ENCODE measurements around the gene ALOX12B.

ALOX12B gene

DNA sequence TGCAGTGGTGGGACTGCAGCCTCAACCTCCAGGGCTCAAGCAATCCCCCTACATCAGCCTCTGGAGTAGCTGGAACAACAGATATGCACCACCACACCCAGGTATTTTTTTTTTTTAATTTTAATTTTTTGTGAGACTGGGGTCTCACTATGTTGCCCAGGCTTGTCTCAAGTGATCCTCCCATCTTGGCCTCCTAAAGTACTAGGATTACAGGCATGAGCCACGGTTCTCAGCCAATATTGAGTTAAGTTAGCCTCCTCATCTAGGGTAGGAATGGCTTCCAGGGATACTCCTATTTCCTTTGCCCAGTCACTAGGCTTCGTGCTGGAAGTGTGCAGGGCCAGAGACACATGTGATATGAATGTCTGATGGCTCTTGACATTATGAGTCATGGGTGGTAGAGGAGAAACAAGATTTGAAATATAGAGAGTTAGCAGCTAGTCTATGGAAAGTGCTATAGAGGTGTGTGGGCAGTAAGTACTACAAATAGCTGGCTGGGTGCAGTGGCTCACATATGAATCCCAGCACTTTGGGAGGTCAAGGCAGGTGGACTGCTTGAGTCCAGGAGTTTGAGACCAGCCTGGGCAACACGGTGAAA lies 44.4 kb upstream of the ALOX12B start:
- no peaks in the 10 kb centered on the region for H4K20me1 ChIP-seq (ENCODE audit: low read depth, low read length)
- H3K4me2 ChIP-seq (ENCODE audit: low read depth, low read length, poor library complexity, severe bottlenecking) = no peak overlapping the region
- H3K9ac ChIP-seq (ENCODE audit: low read length) = no peak overlapping the region
- H3K9me3 ChIP-seq (ENCODE audit: insufficient read depth, low read length) = no peaks in the 10 kb centered on the region
- H3F3A ChIP-seq (ENCODE audit: insufficient read depth) = peaks cover under 1% of the 10 kb centered on the region; the same call in 1 of the 2 replicates
- H3K79me2 ChIP-seq (ENCODE audit: insufficient read depth, low read length) = no peaks in the 10 kb centered on the region
- H3K27me3 ChIP-seq (ENCODE audit: low read length) = no peaks in the 10 kb centered on the region
- TF ChIP-seq CTCF (IDR thresholded peaks at IDR 0.05; ENCODE audit: insufficient read depth, low read length, poor library complexity, severe bottlenecking) = no peak
- no peak for TF ChIP-seq EZH2phosphoT487 (conservative IDR thresholded peaks at IDR 0.05; ENCODE audit: low read length)
- no peaks in the 10 kb centered on the region for H3K9me2 ChIP-seq (replicated peaks; ENCODE audit: insufficient read depth, low read length)
- no peaks in the 10 kb centered on the region for H3K36me3 ChIP-seq (ENCODE audit: low read length)
- no peak overlapping the region for H3K27ac ChIP-seq (ENCODE audit: low read depth, low read length)
- H2AFZ ChIP-seq (ENCODE audit: low read depth, low read length, severe bottlenecking) = no peak overlapping the region
- no peak overlapping the region for H3K4me3 ChIP-seq (ENCODE audit: insufficient read depth, low read length, poor library complexity, severe bottlenecking)

DNA sequence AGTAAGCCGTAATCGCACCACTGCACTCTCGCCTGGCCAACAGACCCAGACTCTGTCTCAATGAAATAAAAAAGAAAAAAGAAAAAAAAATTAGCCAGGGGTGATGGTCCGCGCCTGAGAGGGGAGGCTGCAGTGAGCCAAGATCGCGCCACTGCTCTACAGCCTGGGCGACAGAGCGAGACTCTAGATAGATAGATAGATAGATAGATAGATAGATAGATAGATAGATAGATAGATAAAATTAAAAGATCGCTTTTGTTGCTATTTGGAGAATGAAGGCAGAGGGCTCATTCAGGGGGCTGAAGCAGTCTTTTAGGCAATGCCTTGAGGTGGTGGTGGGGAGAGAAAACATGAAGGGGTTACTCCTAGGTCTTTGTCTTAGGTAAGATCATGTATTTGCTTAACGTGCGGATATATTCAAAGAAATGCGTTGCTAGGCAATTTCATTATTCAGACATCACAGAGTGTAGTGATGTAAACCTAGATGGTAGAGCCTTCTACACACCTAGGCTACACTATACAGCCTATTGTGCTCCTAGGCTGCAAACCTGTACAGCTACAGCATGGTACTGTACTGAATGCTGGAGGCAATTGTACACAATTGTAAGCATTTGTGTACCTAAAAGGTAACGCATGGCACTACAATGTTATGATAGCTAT lies 40.7 kb upstream of the ALOX12B start:
- Histone ChIP-seq H3K27me3 (ENCODE audit: low read length) (no peaks in the 10 kb centered on the region), H3K9me2 (replicated peaks; ENCODE audit: insufficient read depth, low read length) (no peaks in the 10 kb centered on the region), H3K36me3 (ENCODE audit: low read length) (no peaks in the 10 kb centered on the region), H4K20me1 (ENCODE audit: low read depth, low read length) (no peaks in the 10 kb centered on the region), H3K9ac (ENCODE audit: low read length) (no peak overlapping the region), H3K79me2 (ENCODE audit: insufficient read depth, low read length) (no peaks in the 10 kb centered on the region), H3K4me2 (ENCODE audit: low read depth, low read length, poor library complexity, severe bottlenecking) (no peak overlapping the region), H3F3A (ENCODE audit: insufficient read depth) (peaks cover 3% of the 10 kb centered on the region; the same call in 1 of the 2 replicates), H2AFZ (ENCODE audit: low read depth, low read length, severe bottlenecking) (no peak overlapping the region), H3K9me3 (ENCODE audit: insufficient read depth, low read length) (no peaks in the 10 kb centered on the region), H3K27ac (ENCODE audit: low read depth, low read length) (no peak overlapping the region), H3K4me3 (ENCODE audit: insufficient read depth, low read length, poor library complexity, severe bottlenecking) (no peak overlapping the region)
- TF ChIP-seq EZH2phosphoT487 (conservative IDR thresholded peaks at IDR 0.05; ENCODE audit: low read length) (no peak), CTCF (IDR thresholded peaks at IDR 0.05; ENCODE audit: insufficient read depth, low read length, poor library complexity, severe bottlenecking) (no peak)

DNA sequence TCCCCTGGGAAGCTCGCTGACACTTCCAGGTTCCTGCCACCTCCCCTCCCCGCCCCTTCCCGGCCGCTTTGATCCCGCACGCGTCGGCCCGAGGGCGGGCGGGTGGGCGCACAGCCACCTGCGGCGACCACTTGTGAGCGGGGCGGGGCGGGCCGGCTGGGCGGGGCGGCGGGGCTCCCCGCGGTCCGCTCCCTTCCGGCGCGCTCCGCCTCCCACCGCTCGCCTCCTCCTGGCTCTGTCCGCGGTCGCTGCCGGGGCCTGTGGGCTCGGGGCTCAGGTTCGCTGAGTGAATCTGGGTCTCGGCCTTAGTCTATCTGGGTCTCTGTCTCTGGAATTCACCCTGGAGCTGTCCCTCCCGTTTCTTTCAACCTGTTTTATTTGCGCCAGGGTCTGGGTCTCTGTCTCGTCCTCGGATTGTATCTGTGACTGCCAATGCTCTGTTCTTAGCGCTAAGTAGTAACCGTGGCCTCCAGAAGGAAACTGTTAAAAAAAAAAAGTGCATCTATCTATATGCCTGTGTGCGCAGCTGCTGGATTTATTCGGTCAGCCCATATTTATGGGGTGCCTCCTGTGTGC lies 39.1 kb upstream of the ALOX12B start:
- Histone ChIP-seq H2AFZ (ENCODE audit: low read depth, low read length, severe bottlenecking) (peak overlapping the region; percentile 65), H3K27me3 (ENCODE audit: low read length) (no peaks in the 10 kb centered on the region), H3K9ac (ENCODE audit: low read length) (peak overlapping the region; percentile 50)

More for the DNA sequence above, 39.1 kb upstream of the ALOX12B start:
- Histone ChIP-seq H3K27ac (ENCODE audit: low read depth, low read length) (no peak overlapping the region), H3K4me2 (ENCODE audit: low read depth, low read length, poor library complexity, severe bottlenecking) (peak overlapping the region; percentile 64), H3K9me2 (replicated peaks; ENCODE audit: insufficient read depth, low read length) (no peaks in the 10 kb centered on the region), H3K9me3 (ENCODE audit: insufficient read depth, low read length) (no peaks in the 10 kb centered on the region), H4K20me1 (ENCODE audit: low read depth, low read length) (no peaks in the 10 kb centered on the region), H3K36me3 (ENCODE audit: low read length) (no peaks in the 10 kb centered on the region), H3F3A (ENCODE audit: insufficient read depth) (peaks cover 3% of the 10 kb centered on the region; the same call in 1 of the 2 replicates), H3K79me2 (ENCODE audit: insufficient read depth, low read length) (no peaks in the 10 kb centered on the region), H3K4me3 (ENCODE audit: insufficient read depth, low read length, poor library complexity, severe bottlenecking) (peak overlapping the region; percentile 57)
- TF ChIP-seq EZH2phosphoT487 (conservative IDR thresholded peaks at IDR 0.05; ENCODE audit: low read length) (no peak), CTCF (IDR thresholded peaks at IDR 0.05; ENCODE audit: insufficient read depth, low read length, poor library complexity, severe bottlenecking) (no peak)
